ENCODE results near the gene RABGAP1.

DNA sequence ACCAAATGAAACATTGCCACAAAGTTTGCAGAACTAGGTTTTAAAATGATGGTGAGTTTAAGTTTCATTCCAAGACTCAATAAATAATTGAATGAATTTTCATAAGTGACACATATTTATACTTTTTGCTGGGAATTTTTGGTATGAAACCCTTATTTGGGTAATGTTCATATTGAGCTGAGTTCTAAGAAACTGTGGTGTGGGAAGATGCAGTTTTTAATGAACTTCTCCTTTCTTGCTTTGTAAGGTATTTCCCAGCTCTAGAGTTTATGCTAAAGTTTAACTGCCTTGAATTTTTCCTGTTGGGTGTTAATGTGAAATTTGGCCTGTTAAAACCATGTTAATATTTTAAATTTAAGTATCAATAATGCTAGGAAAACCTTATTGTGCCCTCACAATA, 15.1 kb downstream of the RABGAP1 start:
- TF ChIP-seq, protein P1, sequence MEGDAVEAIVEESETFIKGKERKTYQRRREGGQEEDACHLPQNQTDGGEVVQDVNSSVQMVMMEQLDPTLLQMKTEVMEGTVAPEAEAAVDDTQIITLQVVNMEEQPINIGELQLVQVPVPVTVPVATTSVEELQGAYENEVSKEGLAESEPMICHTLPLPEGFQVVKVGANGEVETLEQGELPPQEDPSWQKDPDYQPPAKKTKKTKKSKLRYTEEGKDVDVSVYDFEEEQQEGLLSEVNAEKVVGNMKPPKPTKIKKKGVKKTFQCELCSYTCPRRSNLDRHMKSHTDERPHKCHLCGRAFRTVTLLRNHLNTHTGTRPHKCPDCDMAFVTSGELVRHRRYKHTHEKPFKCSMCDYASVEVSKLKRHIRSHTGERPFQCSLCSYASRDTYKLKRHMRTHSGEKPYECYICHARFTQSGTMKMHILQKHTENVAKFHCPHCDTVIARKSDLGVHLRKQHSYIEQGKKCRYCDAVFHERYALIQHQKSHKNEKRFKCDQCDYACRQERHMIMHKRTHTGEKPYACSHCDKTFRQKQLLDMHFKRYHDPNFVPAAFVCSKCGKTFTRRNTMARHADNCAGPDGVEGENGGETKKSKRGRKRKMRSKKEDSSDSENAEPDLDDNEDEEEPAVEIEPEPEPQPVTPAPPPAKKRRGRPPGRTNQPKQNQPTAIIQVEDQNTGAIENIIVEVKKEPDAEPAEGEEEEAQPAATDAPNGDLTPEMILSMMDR (conservative IDR thresholded peaks at IDR 0.05; ENCODE audit: low read depth, low read length), result no peak
- no peak for TF ChIP-seq EZH2 (IDR thresholded peaks at IDR 0.05; ENCODE audit: borderline replicate concordance, low read depth, low read length, poor library complexity, severe bottlenecking)

Data from A673 (cell line).